AG09319 (cell line): ENCODE measurements around the gene NBAS.
"Not testable (repeated sequence)": the region's sequence is repeated elsewhere in the genome, so short reads cannot be mapped to it uniquely, and the experiment has no call there.

Experiments
- DNase-seq: peaks from one replicate; pipeline ENCODE4 v3.0.0-alpha.2; 2010; ENCODE audit warnings: low read depth; ENCODE audit errors: extremely low read depth
- TF ChIP-seq, protein P1 (sequence below): IDR thresholded peaks from 2 replicates; pipeline ENCODE4 v1.5.1; 2011; ENCODE audit warnings: low read depth, mild to moderate bottlenecking, inconsistent platforms, low read length, moderate library complexity

The NBAS gene

DNA sequence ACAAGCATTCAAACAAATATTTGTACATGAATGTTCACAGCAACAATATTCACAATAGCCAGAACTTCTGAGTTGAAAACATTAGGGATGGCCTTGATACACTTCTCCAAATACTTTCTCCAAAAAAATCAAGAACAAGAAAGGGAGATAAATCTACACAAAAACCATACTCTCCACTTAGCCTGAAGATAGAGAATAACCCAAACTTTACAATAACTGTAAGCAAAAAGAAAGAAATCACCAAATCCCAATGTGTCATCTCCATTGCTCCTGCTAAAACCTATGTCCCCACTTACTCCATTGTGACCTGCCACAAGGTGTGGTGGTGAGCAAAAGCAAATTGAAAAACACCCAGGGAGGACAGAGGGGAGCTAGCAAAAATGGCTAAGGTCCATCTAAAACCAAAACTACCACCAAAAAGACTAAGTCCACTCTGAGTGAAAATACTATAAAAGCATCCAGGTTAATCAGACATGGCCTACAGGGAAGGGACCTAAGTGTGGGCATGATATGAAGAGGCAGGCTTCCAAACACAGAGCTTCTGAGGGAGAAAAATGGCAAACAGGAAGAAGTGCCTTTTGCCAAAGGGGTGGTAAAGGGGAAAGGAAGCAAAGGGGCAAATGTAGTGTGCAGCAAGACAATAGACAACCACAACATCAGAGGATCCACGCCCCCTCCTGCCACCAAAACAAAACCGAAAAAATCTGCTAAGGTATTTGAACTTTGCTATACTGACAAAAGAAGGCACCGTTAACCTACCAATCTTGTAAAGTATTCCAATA is 56.1 kb downstream of the NBAS start:
- TF ChIP-seq, protein P1, sequence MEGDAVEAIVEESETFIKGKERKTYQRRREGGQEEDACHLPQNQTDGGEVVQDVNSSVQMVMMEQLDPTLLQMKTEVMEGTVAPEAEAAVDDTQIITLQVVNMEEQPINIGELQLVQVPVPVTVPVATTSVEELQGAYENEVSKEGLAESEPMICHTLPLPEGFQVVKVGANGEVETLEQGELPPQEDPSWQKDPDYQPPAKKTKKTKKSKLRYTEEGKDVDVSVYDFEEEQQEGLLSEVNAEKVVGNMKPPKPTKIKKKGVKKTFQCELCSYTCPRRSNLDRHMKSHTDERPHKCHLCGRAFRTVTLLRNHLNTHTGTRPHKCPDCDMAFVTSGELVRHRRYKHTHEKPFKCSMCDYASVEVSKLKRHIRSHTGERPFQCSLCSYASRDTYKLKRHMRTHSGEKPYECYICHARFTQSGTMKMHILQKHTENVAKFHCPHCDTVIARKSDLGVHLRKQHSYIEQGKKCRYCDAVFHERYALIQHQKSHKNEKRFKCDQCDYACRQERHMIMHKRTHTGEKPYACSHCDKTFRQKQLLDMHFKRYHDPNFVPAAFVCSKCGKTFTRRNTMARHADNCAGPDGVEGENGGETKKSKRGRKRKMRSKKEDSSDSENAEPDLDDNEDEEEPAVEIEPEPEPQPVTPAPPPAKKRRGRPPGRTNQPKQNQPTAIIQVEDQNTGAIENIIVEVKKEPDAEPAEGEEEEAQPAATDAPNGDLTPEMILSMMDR = no peak
- DNase-seq = no peak

DNA sequence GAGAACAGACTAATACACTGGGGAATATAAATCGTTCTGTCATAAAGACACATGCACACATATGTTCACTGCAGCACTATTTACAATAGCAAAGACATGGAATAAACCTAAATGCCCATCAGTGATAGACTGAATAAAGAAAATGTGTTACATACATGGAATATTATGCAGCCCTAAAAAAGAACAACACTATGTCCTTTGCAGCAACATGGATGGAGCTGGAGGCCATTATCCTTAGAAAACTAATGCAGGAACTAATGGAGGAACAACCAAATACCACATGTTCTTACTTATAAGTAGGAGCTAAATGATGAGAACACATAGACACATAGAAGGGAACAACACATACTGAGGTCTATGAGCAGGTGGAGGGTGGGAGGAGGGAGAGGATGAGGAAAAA is 61.9 kb downstream of the NBAS start:
- DNase-seq = not testable (repeated sequence)

DNA sequence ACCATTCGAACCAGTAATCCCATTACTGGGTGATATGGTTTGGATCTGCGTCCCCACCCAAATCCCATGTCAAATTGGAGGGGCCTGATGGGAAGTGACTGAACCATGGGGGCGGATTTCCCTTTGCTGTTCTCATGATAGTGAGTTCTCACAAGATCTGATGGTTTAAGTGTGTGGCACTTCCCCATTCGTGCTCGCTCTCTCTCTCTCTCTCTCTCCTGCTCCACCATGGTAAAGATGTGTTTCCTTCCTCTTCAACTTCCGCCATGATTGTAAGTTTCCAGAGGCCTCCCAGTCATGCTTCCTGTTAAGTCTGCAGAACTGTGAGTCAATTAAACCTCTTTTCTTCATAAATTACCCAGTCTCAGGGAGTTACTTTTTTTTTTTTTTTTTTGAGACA is 62.6 kb downstream of the NBAS start:
- TF ChIP-seq, protein P1 = no peak
- DNase-seq = no peak

DNA sequence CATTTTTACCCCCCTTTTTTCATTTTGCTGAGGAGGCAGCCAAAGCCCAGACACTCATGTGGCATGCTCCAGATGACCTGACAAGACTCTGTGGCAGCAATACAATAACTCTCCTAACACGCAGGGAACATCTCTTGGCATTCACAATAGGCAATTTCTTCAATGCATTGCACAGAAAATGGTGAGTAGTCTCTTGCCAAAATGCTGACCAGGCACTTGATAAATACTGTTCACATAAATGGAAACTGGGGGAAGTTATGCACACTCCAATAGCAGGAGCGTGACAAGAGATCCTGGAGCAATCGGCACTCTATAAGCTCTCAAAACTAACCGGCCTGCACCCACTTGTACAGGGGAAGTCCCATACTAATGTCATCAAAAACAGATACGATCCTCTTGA is 66.3 kb downstream of the NBAS start:
- no peak for DNase-seq
- TF ChIP-seq, protein P1 = no peak

DNA sequence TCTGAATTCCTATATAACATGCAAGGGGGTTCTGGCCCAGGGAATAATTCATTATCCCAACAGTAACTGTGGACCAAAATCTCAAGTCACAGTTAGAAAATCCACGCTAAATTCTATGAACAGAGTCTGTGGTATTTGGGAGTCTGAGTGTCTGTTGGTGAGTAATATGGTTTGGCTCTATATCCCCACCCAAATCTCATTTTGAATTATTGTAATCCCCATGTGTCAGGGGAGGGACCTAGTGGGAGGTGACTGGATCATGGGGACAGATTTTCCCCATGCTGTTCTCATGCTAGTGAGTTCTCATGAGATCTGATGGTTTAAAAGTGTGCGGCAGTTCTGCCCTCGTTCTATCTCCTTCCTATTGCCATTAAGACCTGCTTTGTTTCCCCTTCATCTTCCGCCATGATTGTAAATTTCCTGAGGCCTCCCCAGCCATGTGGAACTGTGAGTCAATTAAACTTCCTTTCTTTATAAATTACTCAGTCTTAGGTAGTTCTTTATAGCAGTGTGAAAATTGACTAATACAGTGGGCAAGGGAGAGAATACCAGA is 68.3 kb downstream of the NBAS start:
- DNase-seq = no peak
- TF ChIP-seq, protein P1 = no peak

DNA sequence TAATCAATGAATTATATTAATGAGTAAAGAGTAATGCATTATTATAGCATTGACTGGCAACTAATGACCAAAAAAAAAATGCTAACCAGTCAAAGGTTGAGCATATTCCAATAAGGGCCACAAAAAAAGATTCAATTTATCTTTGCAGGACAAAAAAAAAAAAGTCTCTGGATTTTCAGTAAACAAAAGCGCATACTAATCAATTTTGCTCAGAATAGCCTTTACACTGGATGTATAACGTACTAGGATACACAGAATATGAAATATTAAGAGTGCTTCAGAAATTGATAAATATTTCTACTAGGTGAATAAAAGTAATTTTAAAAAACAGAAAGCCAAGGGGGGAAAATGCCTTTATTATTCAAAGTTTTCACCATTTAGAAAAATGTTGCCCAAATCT is 74.4 kb downstream of the NBAS start:
- TF ChIP-seq, protein P1 = no peak
- no peak for DNase-seq

DNA sequence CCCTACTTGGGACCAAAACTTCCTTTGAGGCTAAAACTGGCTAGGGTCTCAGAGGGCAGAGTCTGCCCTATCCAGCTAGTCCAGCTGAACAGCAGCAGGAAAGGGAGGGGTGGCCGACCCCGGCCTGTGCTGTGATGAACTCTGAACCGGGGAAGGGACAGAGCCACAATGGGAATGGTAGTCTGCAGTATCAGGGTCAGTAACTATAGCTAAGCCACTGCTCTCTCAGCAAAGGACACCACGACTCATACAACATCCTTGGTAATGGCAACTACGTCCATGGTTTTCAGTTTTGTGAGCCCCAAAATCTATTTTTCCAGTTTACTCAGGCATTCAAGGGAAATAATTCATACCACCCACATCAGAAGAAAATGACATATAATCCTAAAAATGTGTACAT is 75.2 kb downstream of the NBAS start:
- TF ChIP-seq, protein P1 = no peak
- no peak for DNase-seq

DNA sequence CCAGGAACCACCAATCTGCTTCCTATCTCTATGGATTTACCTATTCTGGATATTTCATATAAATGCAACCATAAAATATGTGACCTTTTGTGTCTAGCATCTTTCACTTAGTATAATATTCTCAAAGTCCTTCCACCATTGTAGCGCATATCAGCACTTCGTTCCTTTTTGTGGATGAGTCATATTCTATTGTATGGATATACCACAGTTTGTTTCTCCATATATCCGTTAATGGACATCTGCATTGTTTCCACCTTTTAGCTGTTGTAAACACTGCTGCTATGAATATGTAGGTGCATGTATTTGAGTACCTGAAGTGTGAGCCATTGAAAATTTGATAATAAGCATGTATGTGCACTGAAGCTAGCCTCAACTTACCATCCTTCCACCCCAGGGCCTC is 80.1 kb downstream of the NBAS start:
- TF ChIP-seq, protein P1 = no peak
- DNase-seq = no peak
